Gastrocnemius medialis (tissue), 4 donors: ENCODE measurements around the gene PNLIPRP2.

Experiments
- POLR2A ChIP-seq, 2 donors: fragments of 450-650 bp; IDR thresholded peaks; one replicate each; pipeline ENCODE4 v1.6.1; 2017; ENCODE audit warnings: antibody characterized with exemption in 2 of 2, mild to moderate bottlenecking in 2 of 2, moderate library complexity in 2 of 2
- TF ChIP-seq, protein P1 (sequence below), 5 experiments: fragments of 450-650 bp in 3 of 5; fragments of 200-600 bp in 2 of 5; sonication (generic) in 2 of 5; IDR thresholded peaks in 4 of 5; conservative IDR thresholded peaks in 1 of 5; 1 replicate in 4 of 5; 2 replicates in 1 of 5; pipeline ENCODE4 v1.5.1; 2016 to 2019; ENCODE audit warnings: antibody characterized with exemption in 5 of 5, mild to moderate bottlenecking in 3 of 5, moderate library complexity in 3 of 5

DNA sequence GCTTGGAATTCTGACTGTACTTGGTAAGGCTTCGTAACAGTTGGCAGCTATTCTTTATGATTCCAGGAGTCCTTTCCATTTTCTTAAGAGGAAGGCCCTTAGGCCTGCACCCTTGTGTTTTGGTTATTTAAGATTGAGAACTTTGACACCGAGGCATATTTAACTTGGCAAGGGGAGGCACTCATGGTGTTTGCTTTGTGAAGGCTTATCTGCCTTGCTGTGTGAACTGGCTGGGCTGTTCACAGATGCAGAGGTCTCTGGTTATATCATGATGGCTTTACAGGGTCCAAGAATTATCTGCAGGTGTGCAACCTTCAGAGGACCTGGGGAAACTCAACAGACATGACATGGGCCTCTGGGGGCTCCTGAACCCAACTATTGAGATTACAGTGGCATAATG lies 30.8 kb upstream of the PNLIPRP2 start:
- TF ChIP-seq, protein P1, sequence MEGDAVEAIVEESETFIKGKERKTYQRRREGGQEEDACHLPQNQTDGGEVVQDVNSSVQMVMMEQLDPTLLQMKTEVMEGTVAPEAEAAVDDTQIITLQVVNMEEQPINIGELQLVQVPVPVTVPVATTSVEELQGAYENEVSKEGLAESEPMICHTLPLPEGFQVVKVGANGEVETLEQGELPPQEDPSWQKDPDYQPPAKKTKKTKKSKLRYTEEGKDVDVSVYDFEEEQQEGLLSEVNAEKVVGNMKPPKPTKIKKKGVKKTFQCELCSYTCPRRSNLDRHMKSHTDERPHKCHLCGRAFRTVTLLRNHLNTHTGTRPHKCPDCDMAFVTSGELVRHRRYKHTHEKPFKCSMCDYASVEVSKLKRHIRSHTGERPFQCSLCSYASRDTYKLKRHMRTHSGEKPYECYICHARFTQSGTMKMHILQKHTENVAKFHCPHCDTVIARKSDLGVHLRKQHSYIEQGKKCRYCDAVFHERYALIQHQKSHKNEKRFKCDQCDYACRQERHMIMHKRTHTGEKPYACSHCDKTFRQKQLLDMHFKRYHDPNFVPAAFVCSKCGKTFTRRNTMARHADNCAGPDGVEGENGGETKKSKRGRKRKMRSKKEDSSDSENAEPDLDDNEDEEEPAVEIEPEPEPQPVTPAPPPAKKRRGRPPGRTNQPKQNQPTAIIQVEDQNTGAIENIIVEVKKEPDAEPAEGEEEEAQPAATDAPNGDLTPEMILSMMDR (IDR thresholded peaks at IDR 0.05 in 4 of 5, conservative IDR thresholded peaks at IDR 0.05 in 1 of 5), result no peak
- TF ChIP-seq POLR2A (IDR thresholded peaks at IDR 0.05), result no peak
